Transverse colon (tissue), 4 donors: ENCODE data around the gene DYNLT5.

Experiments
- CTCF ChIP-seq, 5 experiments: fragments of 200-600 bp in 3 of 5; fragments of 450-650 bp in 2 of 5; sonication (generic) in 3 of 5; IDR thresholded peaks; 1 replicate in 2 of 5; 2 replicates in 3 of 5; pipeline ENCODE4 v1.5.1; 2016 to 2017; ENCODE audit warnings: antibody characterized with exemption in 5 of 5, inconsistent platforms in 3 of 5, mild to moderate bottlenecking in 2 of 5, moderate library complexity in 1 of 5
- POLR2A ChIP-seq: fragments of 450-650 bp; IDR thresholded peaks from one replicate; pipeline ENCODE4 v1.6.1; 2016; ENCODE audit warnings: antibody characterized with exemption, mild to moderate bottlenecking, moderate library complexity
- POLR2AphosphoS5 ChIP-seq, 3 donors: sonication (generic); formaldehyde crosslinking; IDR thresholded peaks; one replicate each; pipeline ENCODE4 v1.6.1; 2016; ENCODE audit warnings: antibody characterized with exemption in 3 of 3

- TF ChIP-seq CTCF (IDR thresholded peaks at IDR 0.05) (no peak), POLR2AphosphoS5 (IDR thresholded peaks at IDR 0.05) (no peak), POLR2A (no peak)
Observed at GRCh38 chr1:66770694-66771093, 18.4 kb downstream of the DYNLT5 start.
